Omental fat pad (tissue), 4 donors: ENCODE data around the gene SLC4A2. TPM values are rescaled to one million over a fixed set of nuclear protein-coding genes. Genes with fewer than 3 reads are reported as not detected.

ENCODE experiments used
- ATAC-seq: fragments of 150-250 bp; one replicate; pipeline ENCODE4 v1.9.1; 2016; ENCODE audit warnings: mild to moderate bottlenecking, moderate library complexity; ENCODE audit not compliant: low FRiP score
- DNase-seq: peaks from one replicate; pipeline ENCODE4 v3.0.0-alpha.2; 2019; ENCODE audit warnings: low spot score
- total RNA-seq, 4 donors: library from RNA; depleted of rRNA; stranded (reverse); fragments of >200 nt; gene quantifications; one replicate each; pipeline ENCODE4 v1.1.0, GENCODE V29; 2016
- TF ChIP-seq, protein P1 (sequence below), 3 donors: fragments of 450-650 bp; IDR thresholded peaks; one replicate each; pipeline ENCODE4 v1.5.1; 2016 to 2017; ENCODE audit warnings: antibody characterized with exemption in 3 of 3, mild to moderate bottlenecking in 3 of 3, moderate library complexity in 2 of 3

SLC4A2 gene
- total RNA-seq, 4 donors from 2014 or later: 115 to 126 (median 118) TPM

- DNase-seq (no peak), ATAC-seq (no peak)
- TF ChIP-seq, protein P1, sequence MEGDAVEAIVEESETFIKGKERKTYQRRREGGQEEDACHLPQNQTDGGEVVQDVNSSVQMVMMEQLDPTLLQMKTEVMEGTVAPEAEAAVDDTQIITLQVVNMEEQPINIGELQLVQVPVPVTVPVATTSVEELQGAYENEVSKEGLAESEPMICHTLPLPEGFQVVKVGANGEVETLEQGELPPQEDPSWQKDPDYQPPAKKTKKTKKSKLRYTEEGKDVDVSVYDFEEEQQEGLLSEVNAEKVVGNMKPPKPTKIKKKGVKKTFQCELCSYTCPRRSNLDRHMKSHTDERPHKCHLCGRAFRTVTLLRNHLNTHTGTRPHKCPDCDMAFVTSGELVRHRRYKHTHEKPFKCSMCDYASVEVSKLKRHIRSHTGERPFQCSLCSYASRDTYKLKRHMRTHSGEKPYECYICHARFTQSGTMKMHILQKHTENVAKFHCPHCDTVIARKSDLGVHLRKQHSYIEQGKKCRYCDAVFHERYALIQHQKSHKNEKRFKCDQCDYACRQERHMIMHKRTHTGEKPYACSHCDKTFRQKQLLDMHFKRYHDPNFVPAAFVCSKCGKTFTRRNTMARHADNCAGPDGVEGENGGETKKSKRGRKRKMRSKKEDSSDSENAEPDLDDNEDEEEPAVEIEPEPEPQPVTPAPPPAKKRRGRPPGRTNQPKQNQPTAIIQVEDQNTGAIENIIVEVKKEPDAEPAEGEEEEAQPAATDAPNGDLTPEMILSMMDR (IDR thresholded peaks at IDR 0.05): no peak
Observed at GRCh38 chr7:151065516-151065915, 6.1 kb downstream of the SLC4A2 start.

DNA sequence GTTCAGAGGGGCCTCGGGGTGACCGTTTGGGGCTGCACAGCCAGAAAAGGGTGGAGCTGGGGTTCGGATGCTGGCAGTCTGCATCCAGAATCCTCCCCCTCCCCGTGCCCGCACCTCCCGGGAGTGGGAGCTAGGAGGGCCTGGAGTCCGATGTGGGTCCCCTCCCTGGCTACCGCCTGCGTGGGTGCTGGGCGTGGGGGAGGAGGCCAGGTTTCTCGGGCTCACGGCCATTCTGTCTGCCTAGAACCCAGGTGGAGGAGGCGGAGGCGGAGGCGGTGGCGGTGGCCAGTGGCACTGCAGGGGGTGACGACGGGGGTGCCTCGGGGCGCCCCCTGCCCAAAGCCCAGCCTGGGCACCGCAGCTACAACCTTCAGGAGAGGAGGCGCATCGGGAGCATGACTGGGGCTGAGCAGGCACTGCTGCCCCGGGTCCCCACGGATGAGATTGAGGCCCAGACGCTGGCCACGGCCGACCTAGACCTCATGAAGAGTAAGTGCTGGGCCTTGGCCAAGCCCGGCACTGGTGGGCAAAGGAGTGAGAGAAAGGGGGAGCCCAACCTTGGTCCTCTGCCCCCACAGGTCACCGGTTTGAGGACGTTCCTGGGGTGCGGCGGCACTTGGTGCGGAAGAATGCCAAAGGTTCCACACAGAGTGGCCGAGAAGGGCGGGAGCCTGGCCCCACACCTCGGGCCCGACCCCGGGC lies 7.0 kb downstream of the SLC4A2 start:
- no peak for DNase-seq
- ATAC-seq: no peak
- TF ChIP-seq, protein P1 (IDR thresholded peaks at IDR 0.05): no peak

DNA sequence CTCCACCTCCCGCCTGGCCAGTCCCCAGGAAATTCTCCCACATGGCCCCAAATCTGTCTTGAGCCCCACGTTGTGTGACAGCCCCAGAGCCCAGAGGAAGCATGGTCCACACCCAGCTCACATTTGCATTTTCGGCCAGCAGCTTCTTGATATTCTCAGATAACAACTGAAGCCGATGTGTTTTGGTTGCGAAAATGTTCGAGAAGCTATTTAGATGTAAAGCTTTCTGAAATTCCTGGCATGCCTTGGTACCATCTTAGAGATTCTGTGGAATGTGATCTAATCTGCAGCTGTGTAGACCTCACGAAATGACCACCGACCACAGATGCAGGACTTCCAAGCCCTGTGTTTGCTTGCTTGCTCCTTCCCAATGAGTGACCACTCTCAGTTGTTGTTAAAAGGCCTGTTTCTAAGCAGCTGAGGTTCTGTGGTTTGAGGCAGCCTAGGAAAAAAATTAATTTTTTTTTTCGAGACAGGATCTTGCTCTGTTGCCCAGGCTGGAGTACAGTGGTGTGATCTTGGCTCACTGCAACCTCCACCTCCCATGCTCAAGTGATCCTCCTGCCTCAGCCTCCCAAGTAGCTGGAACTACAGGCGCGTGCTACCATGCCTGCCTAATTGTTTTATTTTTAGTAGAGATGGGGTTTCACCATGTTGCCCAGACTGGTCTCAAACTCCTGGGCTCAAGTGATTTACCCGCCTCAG lies 8.8 kb downstream of the SLC4A2 start:
- ATAC-seq: no peak
- TF ChIP-seq, protein P1 (IDR thresholded peaks at IDR 0.05): no peak
- no peak for DNase-seq

GRCh38 chr7:151069841-151070573 lies 10.6 kb downstream of the SLC4A2 start:
- TF ChIP-seq, protein P1 (IDR thresholded peaks at IDR 0.05): no peak
- DNase-seq (no peak), ATAC-seq (no peak)

GRCh38 chr7:151070574-151070960 lies 11.2 kb downstream of the SLC4A2 start:
- TF ChIP-seq, protein P1 (IDR thresholded peaks at IDR 0.05): no peak
- DNase-seq (no peak), ATAC-seq (no peak)

DNA sequence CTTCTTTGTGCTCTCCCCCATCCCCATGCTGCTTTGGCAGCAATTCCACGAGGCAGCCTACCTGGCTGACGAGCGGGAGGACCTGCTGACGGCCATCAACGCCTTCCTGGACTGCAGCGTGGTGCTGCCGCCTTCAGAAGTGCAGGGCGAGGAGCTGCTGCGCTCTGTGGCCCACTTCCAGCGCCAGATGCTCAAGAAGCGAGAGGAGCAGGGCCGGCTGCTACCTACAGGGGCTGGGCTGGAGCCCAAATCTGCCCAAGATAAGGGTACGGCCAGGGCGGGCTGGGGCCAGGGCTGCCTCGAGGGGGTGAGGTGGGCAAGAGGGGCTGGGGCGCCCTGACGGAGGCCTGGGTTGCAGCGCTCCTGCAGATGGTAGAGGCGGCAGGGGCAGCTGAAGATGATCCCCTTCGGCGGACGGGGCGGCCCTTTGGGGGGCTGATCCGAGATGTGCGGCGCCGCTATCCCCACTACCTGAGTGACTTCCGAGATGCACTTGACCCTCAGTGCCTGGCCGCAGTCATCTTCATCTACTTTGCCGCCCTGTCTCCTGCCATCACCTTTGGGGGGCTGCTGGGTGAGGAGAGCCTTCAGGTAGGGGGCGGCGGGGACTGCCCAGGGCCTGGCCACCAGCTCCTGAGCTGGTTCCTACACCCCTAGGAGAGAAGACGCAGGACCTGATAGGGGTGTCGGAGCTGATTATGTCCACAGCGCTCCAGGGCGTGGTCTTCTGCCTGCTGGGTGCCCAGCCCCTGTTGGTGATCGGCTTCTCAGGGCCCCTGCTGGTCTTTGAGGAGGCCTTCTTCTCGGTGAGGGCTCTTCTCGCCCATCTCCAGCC lies 11.9 kb downstream of the SLC4A2 start:
- TF ChIP-seq, protein P1 (IDR thresholded peaks at IDR 0.05): no peak
- ATAC-seq (no peak), DNase-seq (no peak)
